Measurements from ENCODE around the gene SLC6A9. TPM values are rescaled to one million over a fixed set of nuclear protein-coding genes. Genes with fewer than 3 reads are reported as not detected.

Gene SLC6A9
- total RNA-seq, 2 experiments from 2014 or later: 8.2 to 21.8 TPM

DNA sequence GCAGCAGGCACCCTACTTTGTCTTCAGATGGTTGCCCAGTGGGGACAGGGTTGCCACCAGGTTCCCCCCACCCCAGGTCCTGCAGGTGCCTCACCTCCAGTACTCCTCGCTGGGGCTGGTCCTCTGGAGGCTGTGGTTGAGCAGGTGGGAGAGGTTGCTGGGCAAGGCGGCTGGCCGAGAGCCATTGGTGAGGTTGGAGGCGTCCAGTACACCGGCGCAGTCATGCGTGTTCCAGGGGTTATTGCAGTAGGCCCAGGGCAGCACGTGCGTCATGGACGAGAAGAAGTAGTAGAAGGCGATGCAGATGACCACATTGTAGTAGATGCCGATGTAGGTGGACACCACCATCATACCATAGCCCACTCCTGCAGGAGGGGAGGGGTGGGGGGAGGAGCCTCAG is 23.0 kb downstream of the SLC6A9 start:
- H3K36me3 ChIP-seq (ENCODE audit: insufficient read depth, low read length): no peaks in the 10 kb centered on the region
- H3K79me2 ChIP-seq (ENCODE audit: insufficient read depth, low read depth, low read length): no peaks in the 10 kb centered on the region
- no peaks in the 10 kb centered on the region for H3K4me1 ChIP-seq (ENCODE audit: insufficient read depth, low read length, poor library complexity, severe bottlenecking)
- ChIA-PET POLR2A (no interaction called here), CTCF (ENCODE audit: unreplicated experiment) (no interaction called here)
- intact Hi-C loops (cut with micrococcal nuclease; ENCODE audit: unreplicated experiment): no loop called here
- no peak overlapping the region for H3K27ac ChIP-seq (ENCODE audit: low read depth, low read length, poor library complexity, severe bottlenecking)
- BruUV-seq (replicated peaks): no TSS peak
- H2AFZ ChIP-seq (ENCODE audit: low read length): no peak overlapping the region
- no peaks in the 10 kb centered on the region for H3K9me3 ChIP-seq (ENCODE audit: low read length)
- TF ChIP-seq, protein P1, sequence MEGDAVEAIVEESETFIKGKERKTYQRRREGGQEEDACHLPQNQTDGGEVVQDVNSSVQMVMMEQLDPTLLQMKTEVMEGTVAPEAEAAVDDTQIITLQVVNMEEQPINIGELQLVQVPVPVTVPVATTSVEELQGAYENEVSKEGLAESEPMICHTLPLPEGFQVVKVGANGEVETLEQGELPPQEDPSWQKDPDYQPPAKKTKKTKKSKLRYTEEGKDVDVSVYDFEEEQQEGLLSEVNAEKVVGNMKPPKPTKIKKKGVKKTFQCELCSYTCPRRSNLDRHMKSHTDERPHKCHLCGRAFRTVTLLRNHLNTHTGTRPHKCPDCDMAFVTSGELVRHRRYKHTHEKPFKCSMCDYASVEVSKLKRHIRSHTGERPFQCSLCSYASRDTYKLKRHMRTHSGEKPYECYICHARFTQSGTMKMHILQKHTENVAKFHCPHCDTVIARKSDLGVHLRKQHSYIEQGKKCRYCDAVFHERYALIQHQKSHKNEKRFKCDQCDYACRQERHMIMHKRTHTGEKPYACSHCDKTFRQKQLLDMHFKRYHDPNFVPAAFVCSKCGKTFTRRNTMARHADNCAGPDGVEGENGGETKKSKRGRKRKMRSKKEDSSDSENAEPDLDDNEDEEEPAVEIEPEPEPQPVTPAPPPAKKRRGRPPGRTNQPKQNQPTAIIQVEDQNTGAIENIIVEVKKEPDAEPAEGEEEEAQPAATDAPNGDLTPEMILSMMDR (conservative IDR thresholded peaks at IDR 0.05; ENCODE audit: low read length): no peak
- no peak for TF ChIP-seq EZH2phosphoT487 (IDR thresholded peaks at IDR 0.05; ENCODE audit: borderline replicate concordance, low read depth, low read length)
- DNase-seq (ENCODE audit: low spot score): no peak
- no peak overlapping the region for H3K4me3 ChIP-seq (ENCODE audit: low read depth, low read length, poor library complexity, severe bottlenecking)
- H4K20me1 ChIP-seq (ENCODE audit: insufficient read depth, low read length): no peaks in the 10 kb centered on the region
- H3K4me2 ChIP-seq (ENCODE audit: low read length): no peak overlapping the region
- H3K9me2 ChIP-seq (ENCODE audit: insufficient read depth, low read length): no peaks in the 10 kb centered on the region

DNA sequence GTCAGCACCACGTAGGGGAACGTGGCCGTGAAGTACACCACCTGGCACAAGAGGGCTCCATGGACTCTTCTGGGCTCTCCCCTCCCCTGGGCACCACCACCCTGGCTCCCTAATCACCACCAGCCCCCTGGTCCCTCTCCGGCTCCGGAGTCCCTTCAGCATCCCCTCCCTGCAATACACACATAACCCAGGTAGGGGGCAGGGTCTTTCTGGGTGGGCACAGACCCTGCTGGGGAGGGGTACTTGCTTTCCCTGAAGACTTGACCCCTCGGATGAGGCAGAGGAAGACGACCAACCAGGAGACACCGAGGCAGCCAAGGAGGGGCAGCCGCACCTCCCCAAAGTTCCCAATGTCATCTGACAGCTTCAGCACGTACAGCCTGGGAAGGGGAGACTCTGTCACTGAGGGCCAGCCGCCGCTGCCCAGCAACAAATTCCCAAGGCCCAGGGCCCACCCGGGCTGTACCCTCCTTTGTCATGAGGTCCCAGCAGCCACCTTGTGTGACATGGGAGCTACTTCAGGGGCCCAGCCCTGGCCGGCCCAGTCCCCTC is 28.6 kb downstream of the SLC6A9 start:
- ChIA-PET CTCF (ENCODE audit: unreplicated experiment) (no interaction called here), POLR2A (no interaction called here)
- Histone ChIP-seq H4K20me1 (ENCODE audit: insufficient read depth, low read length) (no peaks in the 10 kb centered on the region), H3K4me2 (ENCODE audit: low read length) (no peak overlapping the region), H3K4me1 (ENCODE audit: insufficient read depth, low read length, poor library complexity, severe bottlenecking) (no peaks in the 10 kb centered on the region), H3K9me3 (ENCODE audit: low read length) (no peaks in the 10 kb centered on the region), H3K4me3 (ENCODE audit: low read depth, low read length, poor library complexity, severe bottlenecking) (no peak overlapping the region), H3K79me2 (ENCODE audit: insufficient read depth, low read depth, low read length) (no peaks in the 10 kb centered on the region), H2AFZ (ENCODE audit: low read length) (no peak overlapping the region), H3K9me2 (ENCODE audit: insufficient read depth, low read length) (no peaks in the 10 kb centered on the region), H3K27ac (ENCODE audit: low read depth, low read length, poor library complexity, severe bottlenecking) (no peak overlapping the region), H3K36me3 (ENCODE audit: insufficient read depth, low read length) (no peaks in the 10 kb centered on the region)
- intact Hi-C loops (cut with micrococcal nuclease; ENCODE audit: unreplicated experiment): no loop called here
- no TSS peak for BruUV-seq (replicated peaks)
- no peak for DNase-seq (ENCODE audit: low spot score)
- TF ChIP-seq, protein P1 (conservative IDR thresholded peaks at IDR 0.05; ENCODE audit: low read length): peak; percentile 46; the same call in 1 of the 2 replicates
- TF ChIP-seq EZH2phosphoT487 (IDR thresholded peaks at IDR 0.05; ENCODE audit: borderline replicate concordance, low read depth, low read length): no peak

- Histone ChIP-seq H3K4me3 (ENCODE audit: low read depth, low read length, poor library complexity, severe bottlenecking) (no peak overlapping the region), H3K27ac (ENCODE audit: low read depth, low read length, poor library complexity, severe bottlenecking) (no peak overlapping the region), H3K4me1 (ENCODE audit: insufficient read depth, low read length, poor library complexity, severe bottlenecking) (no peaks in the 10 kb centered on the region), H3K79me2 (ENCODE audit: insufficient read depth, low read depth, low read length) (no peaks in the 10 kb centered on the region), H3K9me3 (ENCODE audit: low read length) (no peaks in the 10 kb centered on the region), H2AFZ (ENCODE audit: low read length) (no peak overlapping the region), H4K20me1 (ENCODE audit: insufficient read depth, low read length) (no peaks in the 10 kb centered on the region), H3K36me3 (ENCODE audit: insufficient read depth, low read length) (no peaks in the 10 kb centered on the region), H3K4me2 (ENCODE audit: low read length) (no peak overlapping the region), H3K9me2 (ENCODE audit: insufficient read depth, low read length) (no peaks in the 10 kb centered on the region)
- DNase-seq (ENCODE audit: low spot score): no peak
- BruUV-seq (replicated peaks): no TSS peak
- intact Hi-C loops (cut with micrococcal nuclease; ENCODE audit: unreplicated experiment): no loop called here
- ChIA-PET CTCF (ENCODE audit: unreplicated experiment) (no interaction called here), POLR2A (interaction anchor here (0.5 kb wide), 1 partner anchor 107 kb away, joined by 5 read pairs; no protein-coding TSS in a partner anchor)
- TF ChIP-seq EZH2phosphoT487 (IDR thresholded peaks at IDR 0.05; ENCODE audit: borderline replicate concordance, low read depth, low read length): no peak
- TF ChIP-seq, protein P1 (conservative IDR thresholded peaks at IDR 0.05; ENCODE audit: low read length): no peak
These were observed 29.1 kb downstream of the SLC6A9 start for GRCh38 chr1:44002165-44002564.
